Osteoblast (primary cell): Measurements from ENCODE around the gene SLCO1B3. TPM values are rescaled to one million over a fixed set of nuclear protein-coding genes. Genes with fewer than 3 reads are reported as not detected.

ENCODE experiments used
- DNase-seq: peaks from one replicate; pipeline ENCODE4 v3.0.0; 2011; ENCODE audit warnings: low spot score, mixed read lengths; ENCODE audit not compliant: insufficient read length; ENCODE audit errors: missing footprints
- H2AFZ ChIP-seq: 2 replicates; pipeline ENCODE4 v1.6.0; 2011; ENCODE audit warnings: mild to moderate bottlenecking, low read length
- H3K27ac ChIP-seq: 2 replicates; pipeline ENCODE4 v1.5.1; 2011; ENCODE audit warnings: mild to moderate bottlenecking, low read depth, low read length, moderate library complexity
- H3K27me3 ChIP-seq: 2 replicates; pipeline ENCODE4 v1.6.0; 2012; ENCODE audit warnings: mild to moderate bottlenecking, control low read depth, inconsistent platforms, low read length, moderate library complexity; ENCODE audit not compliant: insufficient read depth
- H3K36me3 ChIP-seq: 2 replicates; pipeline ENCODE4 v1.5.1; 2011; ENCODE audit warnings: mild to moderate bottlenecking, low read length, control low read depth, moderate library complexity; ENCODE audit not compliant: insufficient read depth
- H3K4me1 ChIP-seq: 2 replicates; pipeline ENCODE4 v1.5.1; 2011; ENCODE audit warnings: mild to moderate bottlenecking, low read length, control low read depth, moderate library complexity; ENCODE audit not compliant: insufficient read depth
- H3K4me2 ChIP-seq: 2 replicates; pipeline ENCODE4 v1.6.0; 2011; ENCODE audit warnings: mild to moderate bottlenecking, low read length; ENCODE audit not compliant: insufficient read depth
- H3K4me3 ChIP-seq: fragments of 200-600 bp; sonication (generic); 3 replicates; pipeline ENCODE4 v1.5.1; 2012; ENCODE audit warnings: mild to moderate bottlenecking, low read length, inconsistent platforms; ENCODE audit not compliant: insufficient read depth
- H3K79me2 ChIP-seq: 2 replicates; pipeline ENCODE4 v1.6.0; 2012; ENCODE audit warnings: mild to moderate bottlenecking, low read length, control low read depth, inconsistent platforms; ENCODE audit not compliant: insufficient read depth
- H3K9me3 ChIP-seq: 2 replicates; pipeline ENCODE4 v1.5.1; 2011; ENCODE audit warnings: low read depth, low read length, control low read depth
- H4K20me1 ChIP-seq: 2 replicates; pipeline ENCODE4 v1.6.0; 2012; ENCODE audit warnings: mild to moderate bottlenecking, low read length, control low read depth; ENCODE audit not compliant: insufficient read depth
- CTCF ChIP-seq: IDR thresholded peaks from 2 replicates; pipeline ENCODE4 v1.5.1; 2011; ENCODE audit warnings: mild to moderate bottlenecking, low read depth, low read length, moderate library complexity; ENCODE audit errors: extremely low read depth
- small RNA-seq: library from RNA; depleted of rRNA; stranded (forward); fragments of <200 nt; gene quantifications from one replicate; pipeline ENCODE3, GENCODE V24; 2012
- total RNA-seq: library from RNA; depleted of rRNA; stranded (reverse); fragments of >200 nt; gene quantifications from 2 replicates; pipeline ENCODE4 v1.2.3, GENCODE V29; 2012

The SLCO1B3 gene
- total RNA-seq, 1 donor = not detected

- TF ChIP-seq CTCF = peak; percentile 34
- Histone ChIP-seq H4K20me1 (no peaks in the 10 kb centered on the region), H3K4me1 (no peaks in the 10 kb centered on the region), H3K27ac (no peak overlapping the region), H3K9me3 (no peaks in the 10 kb centered on the region), H3K4me3 (no peak overlapping the region), H3K79me2 (no peaks in the 10 kb centered on the region), H3K27me3 (no peaks in the 10 kb centered on the region), H3K36me3 (no peaks in the 10 kb centered on the region), H2AFZ (no peak overlapping the region), H3K4me2 (no peak overlapping the region)
- DNase-seq = peak; percentile 27
Measured at GRCh38 chr12:20950248-20950647, 139.7 kb downstream of the SLCO1B3 start.

DNA sequence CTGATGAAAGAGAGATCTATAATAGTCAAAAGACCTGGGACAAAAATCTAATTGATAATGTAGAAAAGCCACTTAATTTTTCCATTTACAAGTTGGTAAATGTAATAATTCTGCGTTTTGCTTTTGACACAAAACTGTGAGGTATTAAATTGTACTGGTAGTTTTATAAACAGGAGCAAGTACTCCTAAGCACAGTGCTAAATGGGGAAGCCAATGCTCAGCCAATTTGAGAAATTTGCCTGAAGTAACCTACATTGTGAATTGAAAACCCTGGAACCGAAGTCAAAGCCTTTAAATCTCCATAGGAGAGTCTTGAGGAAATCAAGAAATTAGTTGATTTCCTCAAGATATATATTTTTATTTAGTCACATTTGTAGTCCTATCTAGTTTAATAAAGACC lies 152.8 kb downstream of the SLCO1B3 start:
- TF ChIP-seq CTCF = no peak
- no peaks in the 10 kb centered on the region for H3K27me3 ChIP-seq

DNA sequence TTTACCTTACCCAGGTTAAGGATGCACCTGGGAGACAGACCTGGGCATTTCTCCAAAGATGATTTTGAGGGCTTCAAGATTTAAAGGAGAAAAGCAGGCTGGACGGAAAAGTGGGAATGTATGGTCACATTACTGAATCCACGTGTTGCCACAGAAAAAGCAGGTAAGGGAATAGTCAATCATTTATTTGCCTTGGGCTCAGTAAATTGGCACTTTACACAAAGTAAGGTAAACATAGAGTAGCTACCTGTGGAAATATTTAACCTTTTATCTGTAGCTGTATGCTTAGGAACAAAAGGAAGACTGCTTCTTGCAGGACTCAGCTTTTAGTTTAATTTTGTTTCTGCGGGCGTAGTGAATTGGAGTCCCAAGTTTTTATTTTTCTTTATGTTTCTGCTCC lies 153.3 kb downstream of the SLCO1B3 start:
- Histone ChIP-seq H3K79me2 (no peaks in the 10 kb centered on the region), H3K36me3 (no peaks in the 10 kb centered on the region), H3K4me2 (no peak overlapping the region), H3K9me3 (no peaks in the 10 kb centered on the region), H3K4me3 (no peak overlapping the region), H3K27ac (no peak overlapping the region), H2AFZ (no peak overlapping the region), H3K27me3 (no peaks in the 10 kb centered on the region), H4K20me1 (no peaks in the 10 kb centered on the region), H3K4me1 (no peaks in the 10 kb centered on the region)
- no peak for TF ChIP-seq CTCF
- no peak for DNase-seq

More for the DNA sequence above, 152.8 kb downstream of the SLCO1B3 start:
- H3K4me2 ChIP-seq = no peak overlapping the region
- no peak overlapping the region for H2AFZ ChIP-seq
- H3K27ac ChIP-seq = no peak overlapping the region
- H4K20me1 ChIP-seq = no peaks in the 10 kb centered on the region
- no peaks in the 10 kb centered on the region for H3K36me3 ChIP-seq
- no peak overlapping the region for H3K4me3 ChIP-seq
- no peaks in the 10 kb centered on the region for H3K9me3 ChIP-seq
- H3K79me2 ChIP-seq = no peaks in the 10 kb centered on the region
- DNase-seq = no peak
- H3K4me1 ChIP-seq = no peaks in the 10 kb centered on the region

Small RNA genes lying within 50 kb of the gene (small RNA-seq; reads per million reads assigned to genes)
- not detected for gene AC011604.1

Other genes starting within 250 kb of the SLCO1B3 start
- 0.36 TPM in 1 of 2 replicates, not detected in the other for gene SLCO1C1, start 115.4 kb upstream of the SLCO1B3 start, total RNA-seq